Natural killer cell (primary cell): ENCODE results near the gene PSKH1. TPM values are rescaled to one million over a fixed set of nuclear protein-coding genes. Genes with fewer than 3 reads are reported as not detected.
"Not testable (repeated sequence)": the region's sequence is repeated elsewhere in the genome, so short reads cannot be mapped to it uniquely, and the experiment has no call there.

Source experiments
- ATAC-seq, 3 donors: fragments of 150-1000 bp in 2 of 3; fragments of 200-7000 bp in 1 of 3; cut with Tn5 transposase; 1 replicate in 1 of 3; 2 replicates in 2 of 3; pipeline ENCODE4 v1.10.0; 2021; ENCODE audit warnings: mild to moderate bottlenecking in 2 of 3, moderate library complexity in 2 of 3
- DNase-seq, 2 donors: peaks; one replicate each; pipeline versions ENCODE4 v3.0.0 to v3.0.0-alpha.2; 2013 to 2021; ENCODE audit warnings: mixed read lengths in 1 of 2
- H3K27ac ChIP-seq: one replicate; pipeline ENCODE4 v1.5.1; 2013; ENCODE audit warnings: mild to moderate bottlenecking, low read length
- H3K27me3 ChIP-seq: one replicate; pipeline ENCODE4 v1.6.1; 2013; ENCODE audit warnings: low read length; ENCODE audit not compliant: control insufficient read depth, insufficient read depth
- H3K36me3 ChIP-seq: one replicate; pipeline ENCODE4 v1.6.1; 2013; ENCODE audit warnings: low read length; ENCODE audit not compliant: control insufficient read depth, insufficient read depth
- H3K4me1 ChIP-seq: one replicate; pipeline ENCODE4 v1.6.1; 2013; ENCODE audit warnings: low read length; ENCODE audit not compliant: control insufficient read depth, insufficient read depth
- H3K4me3 ChIP-seq: one replicate; pipeline ENCODE4 v1.5.1; 2013; ENCODE audit warnings: low read length
- H3K9me3 ChIP-seq: one replicate; pipeline ENCODE4 v1.6.1; 2013; ENCODE audit warnings: low read length; ENCODE audit not compliant: control insufficient read depth, insufficient read depth
- H3K27ac Mint-ChIP-seq, 2 donors: one replicate each; pipeline ENCODE4 v1.8.0; 2022; ENCODE audit warnings: mild to moderate bottlenecking in 2 of 2, mixed read lengths in 2 of 2, moderate library complexity in 1 of 2
- H3K27me3 Mint-ChIP-seq, 2 donors: one replicate each; pipeline ENCODE4 v1.8.0; 2022; ENCODE audit warnings: low read depth in 2 of 2, mixed read lengths in 2 of 2
- H3K36me3 Mint-ChIP-seq: one replicate; pipeline ENCODE4 v1.8.0; 2022; ENCODE audit warnings: mixed read lengths
- H3K4me1 Mint-ChIP-seq, 2 donors: one replicate each; pipeline ENCODE4 v1.8.0; 2022; ENCODE audit warnings: mixed read lengths in 2 of 2
- H3K4me3 Mint-ChIP-seq: one replicate; pipeline ENCODE4 v1.8.0; 2022; ENCODE audit warnings: mild to moderate bottlenecking, moderate library complexity, mixed read lengths
- H3K9me3 Mint-ChIP-seq, 2 donors: one replicate each; pipeline ENCODE4 v1.8.0; 2022; ENCODE audit warnings: mixed read lengths in 2 of 2
- CTCF ChIP-seq: fragments of 200-600 bp; IDR thresholded peaks from one replicate; pipeline ENCODE4 v1.8.0; 2022; ENCODE audit warnings: antibody characterized with exemption
- WGBS: methylation state at CpG from one replicate; pipeline ENCODE4 v1.1.7; 2013; ENCODE audit warnings: missing lambda C conversion rate; ENCODE audit not compliant: insufficient coverage; 5-methylcytosine and 5-hydroxymethylcytosine counted together
- intact Hi-C: fragments of 100-400 bp; cut with micrococcal nuclease; formaldehyde crosslinking; loops from one replicate; pipeline ENCODE4 v1.14.2; 2022
- total RNA-seq, 4 donors: library from RNA; stranded (reverse); fragments of 120-200 nt in 1 of 4; gene quantifications; one replicate each; pipeline versions ENCODE4 v1.2.3 to v1.2.4, GENCODE V29; 2013 to 2022

PSKH1 gene
- total RNA-seq, 3 donors from 2014 or later (not counting 1 experiment from before 2014, with no cell fraction given): 16.8 to 24.7 (median 19.5) TPM

- Mint-ChIP-seq H3K36me3 (no peaks in the 10 kb centered on the region), H3K27ac (peak overlapping the region; percentile 98), H3K4me3 (peak overlapping the region; percentile 98), H3K9me3 (no peaks in the 10 kb centered on the region), H3K4me1 (peaks cover 43 to 54% of the 10 kb centered on the region in 2 donors), H3K27me3 (no peaks in the 10 kb centered on the region)
- H3K36me3 ChIP-seq: peaks cover 30% of the 10 kb centered on the region
- no peak for TF ChIP-seq CTCF
- intact Hi-C loops: loop anchor here (2.0 to 5.0 kb wide), 4 partner anchors 44 to 455 kb away; partner anchors contain the start of genes AGRP, ATP6V0D1, PSKH1 and RANBP10
- H3K27ac ChIP-seq: peak overlapping the region; percentile 73
- WGBS: 39% methylated on average over 6 of the region's 6 CpGs
- H3K4me1 ChIP-seq: peaks cover 56% of the 10 kb centered on the region
- DNase-seq: peak in 1 of 2 donors; percentile 91
- no peaks in the 10 kb centered on the region for H3K9me3 ChIP-seq
- peak overlapping the region; percentile 100 for H3K4me3 ChIP-seq
- ATAC-seq: peak in 2 of 3 donors; percentile 63 to 71
- no peaks in the 10 kb centered on the region for H3K27me3 ChIP-seq
Measured at GRCh38 chr16:67936880-67937605, 44.0 kb downstream of the PSKH1 start.

GRCh38 chr16:67937713-67938112 lies 44.7 kb downstream of the PSKH1 start:
- H3K4me1 ChIP-seq: peaks cover 61% of the 10 kb centered on the region
- not testable (repeated sequence) for H3K9me3 Mint-ChIP-seq, H3K27me3 Mint-ChIP-seq, H3K4me3 ChIP-seq, H3K36me3 Mint-ChIP-seq, ATAC-seq, H3K4me3 Mint-ChIP-seq, DNase-seq, H3K27me3 ChIP-seq, H3K9me3 ChIP-seq
- peak overlapping the region; percentile 73 for H3K27ac ChIP-seq
- intact Hi-C loops: loop anchor here (2.0 to 5.0 kb wide), 4 partner anchors 45 to 455 kb away; partner anchors contain the start of genes AGRP, ATP6V0D1, PSKH1 and RANBP10
- Mint-ChIP-seq H3K27ac (peak overlapping the region; percentile 98), H3K4me1 (peaks cover 46 to 58% of the 10 kb centered on the region in 2 donors)
- 97% methylated on average over 5 of the region's 5 CpGs for WGBS
- H3K36me3 ChIP-seq: peaks cover 26% of the 10 kb centered on the region

- Mint-ChIP-seq H3K4me3 (no peak overlapping the region), H3K9me3 (no peaks in the 10 kb centered on the region), H3K4me1 (peaks cover 38 to 46% of the 10 kb centered on the region in 2 donors), H3K27ac (peak overlapping the region; percentile 56 to 84), H3K27me3 (no peaks in the 10 kb centered on the region), H3K36me3 (no peaks in the 10 kb centered on the region)
- Histone ChIP-seq H3K27me3 (no peaks in the 10 kb centered on the region), H3K9me3 (no peaks in the 10 kb centered on the region), H3K27ac (peak overlapping the region; percentile 40), H3K4me3 (no peak overlapping the region), H3K4me1 (peaks cover 51% of the 10 kb centered on the region), H3K36me3 (peaks cover 10% of the 10 kb centered on the region)
- ATAC-seq: no peak
- intact Hi-C loops: loop anchor here (5.0 kb wide), 3 partner anchors 97 to 457 kb away; partner anchors contain the start of genes AGRP, ATP6V0D1, RANBP10 and THAP11
- DNase-seq: peak in 1 of 2 donors; percentile 67
- 49% methylated on average over 33 of the region's 33 CpGs for WGBS
- no peak for TF ChIP-seq CTCF
Measured at GRCh38 chr16:67939507-67940445, 46.7 kb downstream of the PSKH1 start.
